HEK293 (cell line): Measurements from ENCODE around the gene RANGRF.

Source experiments
- SALL2 ChIP-seq: fragments of 450-650 bp; formaldehyde crosslinking; IDR thresholded peaks from 2 replicates; pipeline ENCODE4 v1.5.0; 2017; ENCODE audit warnings: missing biosample characterization, mild to moderate bottlenecking, missing genetic modification characterization, borderline replicate concordance
- SETDB1 ChIP-seq: IDR thresholded peaks from one replicate; pipeline ENCODE4 v1.6.1; 2017; ENCODE audit warnings: mild to moderate bottlenecking, low read length, moderate library complexity, mixed read lengths; ENCODE audit not compliant: insufficient read length
- YY1 ChIP-seq: fragments of 450-650 bp; formaldehyde crosslinking; IDR thresholded peaks from 2 replicates; pipeline ENCODE4 v1.5.1; 2018; ENCODE audit warnings: missing biosample characterization, missing genetic modification characterization
- ZBTB7A ChIP-seq: fragments of 450-650 bp; formaldehyde crosslinking; IDR thresholded peaks from 2 replicates; pipeline ENCODE4 v1.5.1; 2016; ENCODE audit warnings: low read depth, missing biosample characterization, missing genetic modification characterization
- ZNF221 ChIP-seq: fragments of 450-650 bp; formaldehyde crosslinking; IDR thresholded peaks from 2 replicates; pipeline ENCODE4 v1.5.1; 2017; ENCODE audit warnings: missing biosample characterization, missing genetic modification characterization, borderline replicate concordance
- ZNF623 ChIP-seq: fragments of 450-650 bp; formaldehyde crosslinking; IDR thresholded peaks from 2 replicates; pipeline ENCODE4 v1.5.1; 2016; ENCODE audit warnings: missing biosample characterization, missing genetic modification characterization
- TF ChIP-seq, protein P1 (sequence below): fragments of 450-650 bp; formaldehyde crosslinking; IDR thresholded peaks from 2 replicates; pipeline ENCODE4 v1.5.1; 2016; ENCODE audit warnings: missing biosample characterization, missing genetic modification characterization
- TF ChIP-seq, protein P2 (sequence below): fragments of 450-650 bp; formaldehyde crosslinking; IDR thresholded peaks from 2 replicates; pipeline ENCODE4 v1.5.1; 2016; ENCODE audit warnings: missing biosample characterization, missing genetic modification characterization
- TF ChIP-seq, protein P3 (sequence below): fragments of 450-650 bp; formaldehyde crosslinking; IDR thresholded peaks from 2 replicates; pipeline ENCODE4 v1.5.1; 2016; ENCODE audit warnings: missing biosample characterization, missing genetic modification characterization
- TF ChIP-seq, protein P4 (sequence below): fragments of 450-650 bp; formaldehyde crosslinking; IDR thresholded peaks from 2 replicates; pipeline ENCODE4 v1.5.1; 2016; ENCODE audit warnings: missing biosample characterization, missing genetic modification characterization

DNA sequence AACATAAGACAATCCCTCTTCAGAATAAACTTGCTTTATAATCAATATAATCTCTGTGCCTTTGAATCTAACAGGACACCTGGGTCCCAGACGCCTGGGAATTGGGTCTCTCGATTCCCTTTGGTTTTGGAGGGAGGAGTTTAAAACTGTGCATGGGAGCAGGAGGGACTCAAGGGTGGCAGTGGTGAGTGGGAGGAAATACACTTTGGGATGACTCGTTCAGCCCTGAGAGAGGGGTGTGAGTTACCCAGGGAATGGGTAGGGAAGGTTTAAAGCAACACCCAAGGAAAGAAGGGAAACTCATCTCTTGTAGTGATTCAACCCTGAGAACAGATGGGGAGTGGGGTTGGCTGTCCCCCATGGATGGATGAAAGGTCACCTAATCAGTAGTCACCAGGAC lies 1.6 kb downstream of the RANGRF start:
- TF ChIP-seq SETDB1, result no peak
- TF ChIP-seq, protein P1, sequence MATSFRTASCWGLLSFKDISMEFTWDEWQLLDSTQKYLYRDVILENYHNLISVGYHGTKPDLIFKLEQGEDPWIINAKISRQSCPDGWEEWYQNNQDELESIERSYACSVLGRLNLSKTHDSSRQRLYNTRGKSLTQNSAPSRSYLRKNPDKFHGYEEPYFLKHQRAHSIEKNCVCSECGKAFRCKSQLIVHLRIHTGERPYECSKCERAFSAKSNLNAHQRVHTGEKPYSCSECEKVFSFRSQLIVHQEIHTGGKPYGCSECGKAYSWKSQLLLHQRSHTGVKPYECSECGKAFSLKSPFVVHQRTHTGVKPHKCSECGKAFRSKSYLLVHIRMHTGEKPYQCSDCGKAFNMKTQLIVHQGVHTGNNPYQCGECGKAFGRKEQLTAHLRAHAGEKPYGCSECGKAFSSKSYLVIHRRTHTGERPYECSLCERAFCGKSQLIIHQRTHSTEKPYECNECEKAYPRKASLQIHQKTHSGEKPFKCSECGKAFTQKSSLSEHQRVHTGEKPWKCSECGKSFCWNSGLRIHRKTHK, result no peak
- TF ChIP-seq, protein P2, sequence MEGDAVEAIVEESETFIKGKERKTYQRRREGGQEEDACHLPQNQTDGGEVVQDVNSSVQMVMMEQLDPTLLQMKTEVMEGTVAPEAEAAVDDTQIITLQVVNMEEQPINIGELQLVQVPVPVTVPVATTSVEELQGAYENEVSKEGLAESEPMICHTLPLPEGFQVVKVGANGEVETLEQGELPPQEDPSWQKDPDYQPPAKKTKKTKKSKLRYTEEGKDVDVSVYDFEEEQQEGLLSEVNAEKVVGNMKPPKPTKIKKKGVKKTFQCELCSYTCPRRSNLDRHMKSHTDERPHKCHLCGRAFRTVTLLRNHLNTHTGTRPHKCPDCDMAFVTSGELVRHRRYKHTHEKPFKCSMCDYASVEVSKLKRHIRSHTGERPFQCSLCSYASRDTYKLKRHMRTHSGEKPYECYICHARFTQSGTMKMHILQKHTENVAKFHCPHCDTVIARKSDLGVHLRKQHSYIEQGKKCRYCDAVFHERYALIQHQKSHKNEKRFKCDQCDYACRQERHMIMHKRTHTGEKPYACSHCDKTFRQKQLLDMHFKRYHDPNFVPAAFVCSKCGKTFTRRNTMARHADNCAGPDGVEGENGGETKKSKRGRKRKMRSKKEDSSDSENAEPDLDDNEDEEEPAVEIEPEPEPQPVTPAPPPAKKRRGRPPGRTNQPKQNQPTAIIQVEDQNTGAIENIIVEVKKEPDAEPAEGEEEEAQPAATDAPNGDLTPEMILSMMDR (tag by site-specific recombination), result no peak
- TF ChIP-seq ZNF221 (tag by site-specific recombination), result no peak
- no peak for TF ChIP-seq ZBTB7A (tag by site-specific recombination)
- TF ChIP-seq, protein P3, sequence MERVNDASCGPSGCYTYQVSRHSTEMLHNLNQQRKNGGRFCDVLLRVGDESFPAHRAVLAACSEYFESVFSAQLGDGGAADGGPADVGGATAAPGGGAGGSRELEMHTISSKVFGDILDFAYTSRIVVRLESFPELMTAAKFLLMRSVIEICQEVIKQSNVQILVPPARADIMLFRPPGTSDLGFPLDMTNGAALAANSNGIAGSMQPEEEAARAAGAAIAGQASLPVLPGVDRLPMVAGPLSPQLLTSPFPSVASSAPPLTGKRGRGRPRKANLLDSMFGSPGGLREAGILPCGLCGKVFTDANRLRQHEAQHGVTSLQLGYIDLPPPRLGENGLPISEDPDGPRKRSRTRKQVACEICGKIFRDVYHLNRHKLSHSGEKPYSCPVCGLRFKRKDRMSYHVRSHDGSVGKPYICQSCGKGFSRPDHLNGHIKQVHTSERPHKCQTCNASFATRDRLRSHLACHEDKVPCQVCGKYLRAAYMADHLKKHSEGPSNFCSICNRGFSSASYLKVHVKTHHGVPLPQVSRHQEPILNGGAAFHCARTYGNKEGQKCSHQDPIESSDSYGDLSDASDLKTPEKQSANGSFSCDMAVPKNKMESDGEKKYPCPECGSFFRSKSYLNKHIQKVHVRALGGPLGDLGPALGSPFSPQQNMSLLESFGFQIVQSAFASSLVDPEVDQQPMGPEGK (tag by site-specific recombination), result no peak
- no peak for TF ChIP-seq YY1
- TF ChIP-seq ZNF623 (tag by site-specific recombination), result no peak
- TF ChIP-seq, protein P4, sequence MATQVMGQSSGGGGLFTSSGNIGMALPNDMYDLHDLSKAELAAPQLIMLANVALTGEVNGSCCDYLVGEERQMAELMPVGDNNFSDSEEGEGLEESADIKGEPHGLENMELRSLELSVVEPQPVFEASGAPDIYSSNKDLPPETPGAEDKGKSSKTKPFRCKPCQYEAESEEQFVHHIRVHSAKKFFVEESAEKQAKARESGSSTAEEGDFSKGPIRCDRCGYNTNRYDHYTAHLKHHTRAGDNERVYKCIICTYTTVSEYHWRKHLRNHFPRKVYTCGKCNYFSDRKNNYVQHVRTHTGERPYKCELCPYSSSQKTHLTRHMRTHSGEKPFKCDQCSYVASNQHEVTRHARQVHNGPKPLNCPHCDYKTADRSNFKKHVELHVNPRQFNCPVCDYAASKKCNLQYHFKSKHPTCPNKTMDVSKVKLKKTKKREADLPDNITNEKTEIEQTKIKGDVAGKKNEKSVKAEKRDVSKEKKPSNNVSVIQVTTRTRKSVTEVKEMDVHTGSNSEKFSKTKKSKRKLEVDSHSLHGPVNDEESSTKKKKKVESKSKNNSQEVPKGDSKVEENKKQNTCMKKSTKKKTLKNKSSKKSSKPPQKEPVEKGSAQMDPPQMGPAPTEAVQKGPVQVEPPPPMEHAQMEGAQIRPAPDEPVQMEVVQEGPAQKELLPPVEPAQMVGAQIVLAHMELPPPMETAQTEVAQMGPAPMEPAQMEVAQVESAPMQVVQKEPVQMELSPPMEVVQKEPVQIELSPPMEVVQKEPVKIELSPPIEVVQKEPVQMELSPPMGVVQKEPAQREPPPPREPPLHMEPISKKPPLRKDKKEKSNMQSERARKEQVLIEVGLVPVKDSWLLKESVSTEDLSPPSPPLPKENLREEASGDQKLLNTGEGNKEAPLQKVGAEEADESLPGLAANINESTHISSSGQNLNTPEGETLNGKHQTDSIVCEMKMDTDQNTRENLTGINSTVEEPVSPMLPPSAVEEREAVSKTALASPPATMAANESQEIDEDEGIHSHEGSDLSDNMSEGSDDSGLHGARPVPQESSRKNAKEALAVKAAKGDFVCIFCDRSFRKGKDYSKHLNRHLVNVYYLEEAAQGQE, result no peak
- no peak for TF ChIP-seq SALL2 (tag by site-specific recombination)
